Measurements from ENCODE around the gene SASH1.

The SASH1 gene

GRCh38 chr6:148502083-148502772 is 159.6 kb downstream of the SASH1 start:
- no peak for DNase-seq

DNA sequence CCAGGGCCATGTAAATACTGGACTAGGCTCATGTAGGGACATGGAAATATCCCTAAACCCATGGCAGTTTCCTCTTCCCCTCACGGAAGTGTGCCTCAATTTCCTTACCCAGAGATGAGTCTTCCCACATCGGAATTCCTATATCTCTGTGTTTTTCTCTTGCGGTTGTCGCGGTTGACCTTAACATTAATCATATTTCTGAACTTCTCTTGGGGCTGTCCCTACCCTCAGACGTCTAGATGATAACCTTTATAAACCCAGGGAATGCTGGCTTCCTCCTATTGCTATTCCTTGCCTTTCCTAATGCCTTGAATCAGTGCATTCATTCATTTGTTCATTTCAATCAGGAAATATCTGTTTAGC is 160.1 kb downstream of the SASH1 start:
- no peak for DNase-seq

GRCh38 chr6:148503703-148504102 is 161.1 kb downstream of the SASH1 start:
- no peak for DNase-seq

- no peak for DNase-seq
Measured at GRCh38 chr6:148507774-148508173, 165.1 kb downstream of the SASH1 start.

DNA sequence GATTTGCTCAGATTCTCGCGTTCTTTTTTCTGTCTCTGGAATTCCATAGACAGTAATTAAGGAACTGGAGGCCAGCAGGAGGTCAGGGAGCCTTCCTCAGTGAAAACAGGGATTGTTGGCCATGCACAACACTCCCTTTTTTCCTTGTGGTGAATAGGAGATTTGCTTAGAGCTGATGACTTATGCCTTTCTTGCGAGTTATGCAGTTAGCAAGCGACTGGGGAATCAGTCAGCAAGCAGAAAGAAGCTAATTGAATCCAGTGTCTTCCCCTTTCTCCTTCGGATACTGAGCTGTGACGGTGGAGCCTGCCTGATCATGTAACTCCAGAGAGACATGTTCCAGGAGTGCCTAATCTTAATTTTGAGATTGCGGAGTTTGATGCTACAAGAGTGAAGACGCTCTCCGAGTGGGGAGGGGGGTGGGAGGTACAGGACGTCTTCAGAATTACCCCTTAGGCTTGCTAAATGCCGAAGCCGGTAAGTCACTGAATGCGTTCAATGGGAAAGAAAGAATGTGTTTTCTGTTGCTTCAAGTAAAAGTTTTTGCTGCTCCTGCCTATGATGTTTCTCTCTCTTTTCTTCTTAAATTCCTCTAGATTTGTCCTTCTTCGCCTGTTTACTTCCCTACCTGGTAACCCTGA is 165.9 kb downstream of the SASH1 start:
- no peak for DNase-seq

- no peak for DNase-seq
Measured at GRCh38 chr6:148509119-148509799, 166.6 kb downstream of the SASH1 start.

DNA sequence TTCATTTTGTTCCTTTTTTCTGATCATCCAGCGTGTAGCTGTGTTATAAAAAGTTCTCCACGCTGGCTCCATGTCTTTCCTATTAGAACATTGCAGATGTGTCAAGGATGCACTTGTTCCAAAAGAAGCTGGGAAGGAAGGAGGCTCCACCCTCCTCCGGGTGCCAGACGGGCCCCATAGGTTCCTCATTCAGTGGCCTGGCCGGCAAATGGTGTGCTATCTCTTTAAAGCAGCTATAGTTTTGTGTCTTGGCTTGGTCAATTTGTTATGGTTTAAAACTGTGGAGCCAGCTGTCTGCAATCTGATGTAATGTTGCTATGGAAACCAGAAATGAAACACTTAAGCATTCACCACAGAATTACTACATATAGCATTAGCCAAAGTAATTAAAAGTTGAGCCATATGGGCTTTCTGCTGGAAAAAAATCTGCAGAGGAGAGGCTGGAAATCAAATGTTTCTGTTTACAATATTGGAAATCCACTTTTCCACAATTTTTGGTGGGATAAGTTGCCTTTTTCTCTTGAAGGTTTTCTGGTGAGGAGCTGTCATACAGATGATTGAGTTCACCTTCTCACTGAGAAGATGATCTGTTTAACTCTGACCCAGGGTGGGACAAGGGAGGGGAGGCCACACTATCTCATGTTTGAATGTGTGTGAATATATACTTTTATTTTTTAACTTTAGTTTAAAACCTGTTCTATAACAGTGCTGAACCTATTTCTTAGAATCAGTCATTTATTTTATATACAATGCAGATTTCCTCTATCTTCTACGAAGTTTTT is 167.4 kb downstream of the SASH1 start:
- peak; percentile 24 for DNase-seq

GRCh38 chr6:148513145-148514071 is 170.8 kb downstream of the SASH1 start:
- no peak for DNase-seq

DNA sequence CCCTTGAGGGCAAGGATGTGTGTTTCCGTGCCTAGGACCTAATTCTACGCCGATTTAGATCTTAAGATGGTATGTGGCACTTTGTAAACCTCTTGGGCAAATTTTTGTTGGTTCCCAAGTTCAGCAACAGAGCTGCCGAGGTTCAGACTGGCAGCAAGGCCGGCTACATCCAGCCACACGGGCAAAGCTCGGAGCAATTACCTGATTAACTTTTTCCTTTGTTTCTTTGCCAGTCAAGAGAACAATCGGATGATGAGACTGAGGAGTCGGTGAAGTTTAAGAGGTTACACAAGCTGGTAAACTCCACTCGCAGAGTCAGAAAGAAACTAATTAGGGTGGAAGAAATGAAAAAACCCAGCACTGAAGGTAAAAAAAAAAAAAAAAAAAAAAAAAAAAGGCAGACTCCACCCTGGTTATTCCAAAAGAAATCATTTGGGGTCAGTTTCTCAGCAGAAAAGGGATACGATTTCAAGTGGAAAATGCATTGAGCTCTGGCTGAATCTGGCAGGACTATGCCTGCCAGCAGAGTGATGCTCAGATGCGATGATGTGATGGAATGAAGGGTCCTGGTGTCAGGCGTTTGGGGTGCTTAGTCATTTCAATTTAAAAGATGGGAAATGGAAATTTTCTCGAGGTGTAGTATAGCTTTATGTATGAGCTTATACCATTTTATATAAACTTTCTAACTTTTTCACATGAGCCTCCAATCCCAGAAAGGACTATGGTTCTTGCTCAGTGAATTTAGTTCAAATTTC is 171.6 kb downstream of the SASH1 start:
- DNase-seq, result no peak

DNA sequence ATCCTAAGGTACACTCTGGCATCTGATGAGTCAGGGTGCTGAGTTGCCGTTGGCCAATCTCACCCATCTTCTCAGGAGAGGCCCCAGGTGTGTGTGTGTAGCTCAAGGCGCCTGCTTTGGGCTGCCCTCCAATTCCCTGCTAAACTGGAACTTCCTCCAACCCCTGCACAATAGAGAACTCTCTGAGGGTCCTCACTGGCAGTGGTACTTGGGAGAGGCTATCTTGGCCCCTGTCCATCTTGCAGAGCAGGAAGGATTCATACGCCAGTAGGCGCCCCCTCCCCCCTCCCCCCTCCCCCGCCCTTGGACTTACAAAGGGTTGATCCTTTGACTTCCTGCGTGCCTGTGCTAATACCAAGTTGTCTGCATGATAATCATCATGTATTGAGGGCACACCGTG is 173.6 kb downstream of the SASH1 start:
- DNase-seq, result no peak

DNA sequence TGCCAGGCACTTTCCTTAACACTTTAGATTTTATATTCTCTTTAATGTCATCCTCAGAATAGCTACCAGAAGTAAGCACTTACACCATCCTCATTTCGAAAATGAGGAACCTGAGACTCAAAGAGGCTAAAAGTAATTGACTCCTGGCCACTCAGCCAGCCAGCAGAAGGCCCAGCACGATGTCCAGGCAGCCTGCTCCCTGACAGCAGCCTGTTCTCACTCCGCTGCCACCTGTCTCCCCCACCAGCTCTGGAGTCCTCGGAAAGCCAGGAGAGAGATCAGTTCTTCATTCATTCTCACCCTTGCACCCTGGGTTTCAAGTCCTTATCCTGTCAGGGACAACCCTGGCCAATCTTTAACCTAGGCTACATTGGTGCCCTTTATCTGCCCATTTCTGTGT is 174.0 kb downstream of the SASH1 start:
- no peak for DNase-seq

DNA sequence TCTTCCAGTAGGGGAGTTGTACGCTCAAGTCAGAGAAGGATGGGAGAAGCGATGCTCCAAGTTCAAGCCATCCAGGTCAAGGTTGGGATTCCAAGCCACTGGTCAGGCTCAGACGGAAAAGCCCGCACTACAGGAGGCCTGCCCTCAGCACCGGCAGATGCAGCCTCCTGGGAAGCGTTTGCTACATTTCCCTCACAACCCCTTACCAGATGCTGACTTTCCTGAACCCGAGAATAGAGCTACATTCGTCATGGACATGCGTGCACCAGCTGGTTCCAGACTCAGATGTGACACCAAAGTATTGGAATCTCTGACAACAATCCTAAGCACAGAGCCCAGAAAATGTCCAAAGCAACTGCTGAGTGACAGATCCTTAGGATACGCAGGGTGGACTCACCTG is 174.8 kb downstream of the SASH1 start:
- DNase-seq, result no peak

GRCh38 chr6:148518511-148519156 is 176.0 kb downstream of the SASH1 start:
- no peak for DNase-seq

GRCh38 chr6:148520109-148520841 is 177.6 kb downstream of the SASH1 start:
- DNase-seq, result peak; percentile 33

DNA sequence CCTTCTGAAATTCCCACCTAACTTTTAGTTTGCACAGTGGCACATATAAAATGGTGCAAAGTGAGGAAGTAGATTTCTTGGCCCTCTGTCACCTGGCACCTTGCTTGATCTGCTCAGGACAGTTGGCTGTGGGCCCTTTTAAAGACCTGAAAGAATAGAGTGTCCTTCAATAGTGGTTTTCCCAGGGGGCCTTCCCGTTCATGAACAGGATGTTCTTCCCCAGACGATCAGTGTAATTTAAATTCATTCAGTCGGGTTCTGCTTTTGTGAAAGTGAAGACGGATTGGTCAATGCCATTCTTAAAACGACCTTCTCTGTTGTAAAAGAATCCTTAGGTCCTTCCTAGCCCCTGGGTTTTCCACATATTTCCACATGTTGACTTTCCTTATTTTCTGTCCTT is 178.5 kb downstream of the SASH1 start:
- no peak for DNase-seq

DNA sequence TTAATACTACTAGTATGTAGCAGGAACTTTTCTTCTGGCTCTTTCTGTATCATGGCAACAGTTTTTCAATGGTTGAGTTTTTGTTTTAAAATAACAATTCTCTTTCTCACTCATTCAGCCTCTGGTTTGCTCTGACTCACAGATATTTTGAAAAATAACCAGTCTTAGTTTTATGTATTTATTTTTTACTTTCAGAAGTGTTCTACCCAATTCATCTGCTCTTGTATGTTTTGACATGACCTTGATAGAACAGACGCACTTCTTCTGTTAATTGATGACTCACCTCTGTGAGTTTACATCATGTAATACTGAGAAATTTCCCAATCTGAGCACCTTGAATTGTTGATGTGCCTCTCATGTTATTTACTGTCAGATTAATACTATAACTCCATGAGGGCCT is 178.9 kb downstream of the SASH1 start:
- DNase-seq, result no peak

DNA sequence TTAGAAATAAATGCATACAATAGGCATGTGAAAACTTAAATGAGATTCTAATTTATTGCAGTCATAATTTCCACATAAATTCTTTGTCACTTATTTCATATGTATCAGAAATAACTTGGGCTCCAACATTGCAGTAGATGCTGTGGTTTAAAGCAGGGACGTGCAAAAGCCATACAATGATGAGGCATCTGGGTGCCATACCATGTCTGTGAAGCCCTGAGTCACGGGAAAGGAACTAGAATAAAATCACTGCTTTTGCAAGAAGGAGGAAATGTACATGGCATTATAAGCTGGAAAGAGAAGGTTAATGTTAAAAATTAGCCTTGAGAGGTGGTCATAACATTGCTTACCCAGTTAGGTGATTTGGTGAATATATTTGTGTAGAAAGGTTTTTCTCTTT is 180.4 kb downstream of the SASH1 start:
- DNase-seq, result no peak

GRCh38 chr6:148523551-148523950 is 180.9 kb downstream of the SASH1 start:
- DNase-seq, result no peak

GRCh38 chr6:148524471-148524882 is 181.8 kb downstream of the SASH1 start:
- DNase-seq, result no peak

GRCh38 chr6:148524976-148525375 is 182.3 kb downstream of the SASH1 start:
- no peak for DNase-seq

All from CD4-positive, alpha-beta T cell treated with Interferon gamma for 1 hour (primary cell).